ENCODE measurements around the gene PRSS33. TPM values are rescaled to one million over a fixed set of nuclear protein-coding genes. Genes with fewer than 3 reads are reported as not detected.

Gene PRSS33
- total RNA-seq, 4 donors from 2014 or later: not detected

DNA sequence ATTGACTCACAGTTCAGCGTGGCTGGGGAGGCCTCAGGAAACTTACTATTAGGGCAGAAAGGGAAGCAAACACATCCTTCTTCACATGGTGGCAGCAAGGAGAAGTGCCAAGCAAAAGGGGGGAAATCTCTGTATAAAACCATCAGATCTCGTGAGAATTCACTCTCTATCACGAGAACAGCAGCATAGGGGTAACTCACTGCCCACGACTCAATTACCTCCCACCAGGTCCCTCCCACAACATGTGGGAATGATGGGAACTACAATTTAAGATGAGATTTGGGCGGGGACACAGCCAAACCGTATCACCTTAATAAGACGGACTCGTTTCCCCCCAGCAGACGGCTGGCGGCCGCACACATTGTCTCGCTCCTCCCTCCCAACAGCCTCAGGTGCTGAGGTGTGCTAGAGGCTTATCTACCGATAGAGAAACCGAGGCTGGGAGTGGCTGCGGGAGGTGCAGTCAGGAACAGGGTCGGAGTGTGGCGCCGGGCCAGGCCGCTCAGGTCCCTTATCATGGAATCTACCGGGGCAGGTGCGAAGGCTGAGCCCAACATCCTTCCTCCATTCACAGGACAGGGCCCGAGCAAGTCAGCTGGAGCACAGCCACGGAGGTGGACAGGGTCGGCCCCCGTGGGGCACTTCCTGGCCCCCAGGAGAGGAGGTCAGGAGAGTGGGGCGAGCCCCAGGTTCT is 37.8 kb upstream of the PRSS33 start:
- no peak for DNase-seq

DNA sequence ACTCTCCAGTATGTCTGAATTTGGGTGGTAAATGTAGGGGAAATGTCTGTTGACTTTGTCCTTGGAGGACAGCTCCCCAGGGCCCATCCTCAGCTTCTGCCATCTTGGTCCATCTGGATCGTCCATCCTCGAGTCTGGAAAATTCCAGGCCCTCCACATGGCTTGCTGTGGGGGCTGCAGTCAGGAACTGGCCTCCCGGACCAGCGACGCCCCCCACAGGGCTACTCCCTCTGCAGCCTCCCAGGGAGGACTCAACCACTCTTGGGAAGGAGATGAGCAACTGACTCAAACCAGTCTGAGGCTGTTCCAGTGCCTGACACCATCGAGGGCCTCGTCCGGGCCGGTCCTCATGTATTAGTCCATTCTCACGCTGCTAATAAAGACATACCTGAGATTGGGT is 37.3 kb upstream of the PRSS33 start:
- no peak overlapping the region for H3K27ac ChIP-seq
- H3K36me3 ChIP-seq: no peaks in the 10 kb centered on the region
- no peak overlapping the region for H3K4me3 ChIP-seq
- peaks cover 0 to 9% (median 7%) of the 10 kb centered on the region in 3 donors for H3K4me1 ChIP-seq
- WGBS, 2 donors: 72 to 80% methylated on average over 5 to 7 of the region's 10 CpGs
- peaks cover 0 to 76% (median 0%) of the 10 kb centered on the region in 4 donors for H3K27me3 ChIP-seq
- no peak for DNase-seq
- no peaks in the 10 kb centered on the region for H3K9me3 ChIP-seq
- intact Hi-C loops (cut with DNase I): no loop called here
- no peak for TF ChIP-seq POLR2A (IDR thresholded peaks at IDR 0.05)
- TF ChIP-seq, protein P1, sequence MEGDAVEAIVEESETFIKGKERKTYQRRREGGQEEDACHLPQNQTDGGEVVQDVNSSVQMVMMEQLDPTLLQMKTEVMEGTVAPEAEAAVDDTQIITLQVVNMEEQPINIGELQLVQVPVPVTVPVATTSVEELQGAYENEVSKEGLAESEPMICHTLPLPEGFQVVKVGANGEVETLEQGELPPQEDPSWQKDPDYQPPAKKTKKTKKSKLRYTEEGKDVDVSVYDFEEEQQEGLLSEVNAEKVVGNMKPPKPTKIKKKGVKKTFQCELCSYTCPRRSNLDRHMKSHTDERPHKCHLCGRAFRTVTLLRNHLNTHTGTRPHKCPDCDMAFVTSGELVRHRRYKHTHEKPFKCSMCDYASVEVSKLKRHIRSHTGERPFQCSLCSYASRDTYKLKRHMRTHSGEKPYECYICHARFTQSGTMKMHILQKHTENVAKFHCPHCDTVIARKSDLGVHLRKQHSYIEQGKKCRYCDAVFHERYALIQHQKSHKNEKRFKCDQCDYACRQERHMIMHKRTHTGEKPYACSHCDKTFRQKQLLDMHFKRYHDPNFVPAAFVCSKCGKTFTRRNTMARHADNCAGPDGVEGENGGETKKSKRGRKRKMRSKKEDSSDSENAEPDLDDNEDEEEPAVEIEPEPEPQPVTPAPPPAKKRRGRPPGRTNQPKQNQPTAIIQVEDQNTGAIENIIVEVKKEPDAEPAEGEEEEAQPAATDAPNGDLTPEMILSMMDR (IDR thresholded peaks at IDR 0.05): no peak

More for the DNA sequence above, 37.8 kb upstream of the PRSS33 start:
- H3K4me3 ChIP-seq: no peak overlapping the region
- intact Hi-C loops (cut with DNase I): no loop called here
- peaks cover 0 to 11% (median 9%) of the 10 kb centered on the region in 3 donors for H3K4me1 ChIP-seq
- TF ChIP-seq, protein P1 (IDR thresholded peaks at IDR 0.05): no peak
- TF ChIP-seq POLR2A (IDR thresholded peaks at IDR 0.05): no peak
- H3K36me3 ChIP-seq: no peaks in the 10 kb centered on the region
- H3K27ac ChIP-seq: no peak overlapping the region
- 64 to 76% methylated on average over 17 to 21 of the region's 26 CpGs for WGBS, 2 donors
- no peaks in the 10 kb centered on the region for H3K9me3 ChIP-seq
- peaks cover 0 to 76% (median 0%) of the 10 kb centered on the region in 4 donors for H3K27me3 ChIP-seq

DNA sequence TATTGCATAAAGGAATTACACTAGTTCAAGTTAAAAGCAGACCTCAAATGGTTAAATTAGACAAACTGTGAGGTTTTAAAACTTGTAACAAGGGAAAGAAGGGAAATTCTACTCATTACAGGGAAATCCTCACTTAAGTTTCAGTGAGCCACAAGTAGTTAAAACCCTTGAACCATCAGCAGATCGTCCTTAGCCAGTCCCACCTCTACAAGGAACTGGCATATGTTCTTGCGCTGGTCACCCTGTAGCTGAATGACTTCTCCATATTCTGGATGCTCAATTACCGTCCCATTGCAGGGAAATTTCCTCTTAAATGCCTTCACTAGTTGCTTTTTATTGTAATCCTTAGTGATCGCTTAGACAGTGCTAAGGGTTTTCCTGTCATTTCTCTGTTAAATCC is 35.1 kb upstream of the PRSS33 start:
- Histone ChIP-seq H3K27ac (no peak overlapping the region), H3K4me3 (no peak overlapping the region), H3K27me3 (peaks cover 0 to 76% (median 0%) of the 10 kb centered on the region in 4 donors), H3K4me1 (peaks cover 0 to 9% (median 6%) of the 10 kb centered on the region in 3 donors), H3K36me3 (no peaks in the 10 kb centered on the region), H3K9me3 (no peaks in the 10 kb centered on the region)
- intact Hi-C loops (cut with DNase I): no loop called here
- TF ChIP-seq POLR2A (IDR thresholded peaks at IDR 0.05): no peak
- TF ChIP-seq, protein P1 (IDR thresholded peaks at IDR 0.05): no peak
- no peak for DNase-seq
- 49 to 61% methylated on average over 4 of the region's 4 CpGs for WGBS, 2 donors

DNA sequence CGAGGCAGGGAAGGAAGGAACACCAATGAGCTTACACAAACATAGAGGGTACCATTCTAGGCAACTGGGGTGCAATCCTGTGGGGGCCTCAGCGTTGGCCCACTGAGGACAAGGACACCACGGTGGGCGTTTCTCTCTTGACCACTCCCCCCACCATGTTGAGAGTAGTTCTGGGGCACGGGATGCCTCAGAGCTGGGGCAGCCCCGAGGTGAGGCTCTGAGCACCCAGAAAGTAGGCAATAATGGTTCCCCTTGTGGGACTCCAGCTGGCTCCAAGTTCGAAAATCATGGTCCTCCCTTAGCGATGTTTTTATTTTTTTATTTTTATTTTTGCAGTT is 34.8 kb upstream of the PRSS33 start:
- no peak overlapping the region for H3K4me3 ChIP-seq
- H3K9me3 ChIP-seq: no peaks in the 10 kb centered on the region
- peaks cover 0 to 7% (median 3%) of the 10 kb centered on the region in 3 donors for H3K4me1 ChIP-seq
- no peak overlapping the region for H3K27ac ChIP-seq
- WGBS, 2 donors: 64 to 70% methylated on average over 8 of the region's 8 CpGs
- DNase-seq: no peak
- TF ChIP-seq, protein P1 (IDR thresholded peaks at IDR 0.05): no peak
- TF ChIP-seq POLR2A (IDR thresholded peaks at IDR 0.05): no peak
- intact Hi-C loops (cut with DNase I): no loop called here
- peaks cover 0 to 76% (median 0%) of the 10 kb centered on the region in 4 donors for H3K27me3 ChIP-seq
- no peaks in the 10 kb centered on the region for H3K36me3 ChIP-seq

DNA sequence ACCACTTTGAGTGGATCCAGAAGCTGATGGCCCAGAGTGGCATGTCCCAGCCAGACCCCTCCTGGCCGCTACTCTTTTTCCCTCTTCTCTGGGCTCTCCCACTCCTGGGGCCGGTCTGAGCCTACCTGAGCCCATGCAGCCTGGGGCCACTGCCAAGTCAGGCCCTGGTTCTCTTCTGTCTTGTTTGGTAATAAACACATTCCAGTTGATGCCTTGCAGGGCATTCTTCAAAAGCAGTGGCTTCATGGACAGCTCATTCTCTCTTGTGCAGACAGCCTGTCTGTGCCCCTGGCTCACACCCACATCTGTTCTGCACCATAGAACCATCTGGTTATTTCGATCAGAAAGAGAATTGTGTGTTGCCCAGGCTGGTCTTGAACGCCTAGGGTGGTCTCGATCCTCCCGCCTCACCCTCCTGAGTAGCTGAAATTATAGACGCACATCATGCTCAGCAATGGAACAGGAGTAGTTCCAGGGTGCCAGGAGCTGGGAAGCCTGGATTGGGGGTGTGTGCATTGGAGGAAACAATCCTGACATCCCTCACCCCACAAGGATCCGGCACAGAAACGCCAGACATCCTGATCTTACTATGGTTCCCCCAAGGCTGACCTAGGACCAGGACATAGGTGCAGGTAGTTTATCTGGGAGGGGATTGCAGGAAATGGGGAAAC is 34.3 kb upstream of the PRSS33 start:
- H3K36me3 ChIP-seq: no peaks in the 10 kb centered on the region
- 45 to 64% methylated on average over 3 to 5 of the region's 9 CpGs for WGBS, 2 donors

More for the DNA sequence above, 34.3 kb upstream of the PRSS33 start:
- peaks cover 0 to 2% (median 0%) of the 10 kb centered on the region in 3 donors for H3K4me1 ChIP-seq
- H3K27ac ChIP-seq: no peak overlapping the region
- no peak for TF ChIP-seq POLR2A (IDR thresholded peaks at IDR 0.05)
- TF ChIP-seq, protein P1 (IDR thresholded peaks at IDR 0.05): no peak
- no peak overlapping the region for H3K4me3 ChIP-seq
- no peak for DNase-seq
- no peaks in the 10 kb centered on the region for H3K9me3 ChIP-seq
- intact Hi-C loops (cut with DNase I): no loop called here
- peaks cover 0 to 76% (median 0%) of the 10 kb centered on the region in 4 donors for H3K27me3 ChIP-seq
